GM08714 (cell line): ENCODE results near the gene PTPN14.
"Not testable (repeated sequence)": the region's sequence is repeated elsewhere in the genome, so short reads cannot be mapped to it uniquely, and the experiment has no call there.

Experiments used
- H3K4me3 ChIP-seq: fragments of 200-500 bp; sonication (Bioruptor generic); 2 replicates; pipeline ENCODE4 v1.5.1; 2014; ENCODE audit warnings: mild to moderate bottlenecking, low read length, inconsistent platforms
- ZNF274 ChIP-seq: IDR thresholded peaks from 2 replicates; pipeline ENCODE4 v1.6.1; 2012; ENCODE audit warnings: mild to moderate bottlenecking, low read depth, low read length

Gene PTPN14

DNA sequence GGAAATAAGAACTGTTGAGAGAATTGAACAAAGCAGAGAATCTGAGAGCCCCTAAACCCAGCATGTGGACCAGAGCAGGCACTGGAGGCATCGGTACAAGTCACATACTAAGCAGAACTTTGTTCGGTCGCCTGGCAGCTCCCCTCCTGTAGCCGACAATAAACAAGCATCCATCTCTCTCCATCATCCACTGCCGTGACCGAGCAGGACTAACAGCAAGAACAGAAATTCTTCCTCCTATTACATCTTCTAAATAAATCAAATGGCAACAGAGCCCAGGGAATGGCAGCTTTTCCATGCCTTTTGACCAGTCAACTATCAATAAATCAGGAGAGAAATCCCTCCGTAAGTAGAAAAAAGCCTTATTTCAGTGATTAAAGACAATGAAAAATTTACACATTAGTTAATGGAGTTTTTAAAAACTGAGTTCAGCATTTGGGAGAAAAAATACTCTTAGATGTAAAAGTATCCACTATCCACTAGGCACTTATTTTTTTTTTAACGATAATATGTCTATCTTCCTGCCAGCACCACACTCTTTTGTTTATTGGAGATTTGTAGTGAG lies 36.5 kb downstream of the PTPN14 start:
- TF ChIP-seq ZNF274 = no peak
- H3K4me3 ChIP-seq = no peak overlapping the region

DNA sequence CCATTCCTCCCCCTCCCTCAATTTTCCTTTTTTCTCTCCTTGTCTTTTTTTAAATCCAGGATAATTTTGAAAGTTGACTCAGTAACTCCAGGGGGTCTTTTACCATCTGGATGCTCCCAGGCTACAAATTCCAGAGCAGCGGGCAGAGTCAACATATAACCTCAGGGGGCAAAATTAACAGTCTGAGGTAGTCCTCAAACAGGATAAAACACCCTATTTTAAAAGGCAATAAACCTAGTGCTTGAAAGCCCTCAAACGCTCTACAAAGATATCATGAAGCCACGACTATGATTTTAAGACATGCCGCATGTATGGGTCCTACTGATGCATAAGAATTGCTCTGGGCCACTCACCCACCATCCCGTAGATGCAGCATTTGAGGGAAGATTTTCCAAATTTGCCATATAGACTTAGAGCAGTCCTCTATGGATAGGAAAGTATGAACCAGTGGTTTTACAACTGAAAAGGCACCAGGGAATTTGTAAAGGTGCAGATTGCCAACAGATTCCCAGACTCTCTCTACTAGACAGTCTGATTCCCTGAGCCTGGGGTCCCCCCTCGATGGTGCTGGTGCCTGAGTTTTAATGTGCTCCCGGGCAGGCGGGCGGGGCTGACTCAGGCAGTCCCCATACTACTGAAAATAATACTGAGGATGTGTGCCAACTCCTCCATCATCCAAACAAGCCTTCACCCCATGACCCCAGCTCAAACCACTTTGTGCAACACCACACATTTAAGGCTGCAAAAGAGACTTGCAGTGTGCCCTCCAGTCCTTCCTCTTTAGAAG lies 37.2 kb downstream of the PTPN14 start:
- no peak overlapping the region for H3K4me3 ChIP-seq
- TF ChIP-seq ZNF274 = no peak

DNA sequence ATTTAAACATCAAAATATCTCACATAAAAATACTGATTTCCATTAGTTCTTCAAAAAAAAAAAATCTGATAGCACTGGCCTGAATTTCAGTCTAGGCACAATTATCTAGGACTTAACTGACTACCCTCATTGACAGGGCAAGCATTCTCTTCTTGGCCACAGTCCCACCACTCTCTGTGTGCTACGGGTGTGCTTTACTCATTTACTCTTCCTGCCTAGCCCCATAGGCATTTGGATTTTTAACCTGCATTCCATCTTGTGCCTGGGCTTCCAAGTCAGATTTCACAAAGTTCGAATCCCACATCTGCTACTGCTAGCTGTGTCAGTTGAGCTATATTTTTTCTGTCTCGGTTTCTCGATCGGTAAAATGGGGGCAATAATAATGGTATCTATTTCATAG lies 38.0 kb downstream of the PTPN14 start:
- no peak for TF ChIP-seq ZNF274
- H3K4me3 ChIP-seq = no peak overlapping the region

DNA sequence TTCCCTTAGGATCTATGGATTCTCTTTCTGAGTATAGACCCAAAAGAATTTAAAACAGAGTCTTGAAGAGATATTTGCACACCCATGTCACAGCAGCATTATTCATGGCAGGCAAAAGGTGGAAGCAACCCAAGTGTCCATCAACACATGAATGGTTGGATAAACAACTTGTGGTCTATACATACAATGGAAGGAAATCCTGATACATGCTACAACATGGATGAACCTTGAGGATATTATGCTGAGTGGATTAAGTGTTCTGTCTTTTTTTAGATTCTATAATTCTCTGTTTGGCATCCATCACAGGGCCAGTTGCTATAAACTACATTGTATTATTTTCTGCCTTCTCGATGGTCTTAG lies 39.8 kb downstream of the PTPN14 start:
- no peak for TF ChIP-seq ZNF274
- H3K4me3 ChIP-seq = no peak overlapping the region

DNA sequence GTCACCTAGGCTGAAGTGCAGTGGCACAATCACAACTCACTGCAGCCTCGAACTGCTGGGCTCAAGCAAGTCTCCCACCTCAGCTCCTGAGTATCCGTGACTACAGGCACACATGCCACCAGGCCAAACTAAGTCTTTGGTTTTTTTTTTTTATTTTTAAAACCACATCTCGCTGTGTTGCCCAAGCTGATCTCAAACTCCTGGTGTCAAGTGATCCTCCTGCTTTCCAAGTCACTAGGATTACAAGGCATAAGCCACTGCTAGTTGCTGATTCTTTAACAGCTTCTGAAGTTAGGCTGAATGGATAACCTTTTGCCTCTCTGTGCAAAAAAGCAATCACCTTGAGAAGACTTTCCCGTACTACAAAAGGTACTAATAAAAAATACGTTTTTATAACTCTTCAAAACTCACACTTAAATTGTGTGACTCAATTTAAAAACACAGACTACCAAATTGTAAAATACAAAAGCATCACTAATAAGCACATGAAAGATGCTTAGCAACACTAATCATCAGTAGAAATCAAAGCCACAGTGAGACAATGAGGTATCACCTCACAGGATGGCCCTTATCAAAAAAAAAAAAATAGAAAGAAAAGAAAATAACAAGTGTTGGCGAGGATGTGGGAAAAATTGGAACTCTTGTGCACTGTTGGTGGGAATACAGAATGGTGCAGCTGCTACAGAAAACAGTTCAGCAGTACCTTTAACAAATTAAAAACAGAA lies 40.3 kb downstream of the PTPN14 start:
- no peak overlapping the region for H3K4me3 ChIP-seq
- TF ChIP-seq ZNF274 = no peak

DNA sequence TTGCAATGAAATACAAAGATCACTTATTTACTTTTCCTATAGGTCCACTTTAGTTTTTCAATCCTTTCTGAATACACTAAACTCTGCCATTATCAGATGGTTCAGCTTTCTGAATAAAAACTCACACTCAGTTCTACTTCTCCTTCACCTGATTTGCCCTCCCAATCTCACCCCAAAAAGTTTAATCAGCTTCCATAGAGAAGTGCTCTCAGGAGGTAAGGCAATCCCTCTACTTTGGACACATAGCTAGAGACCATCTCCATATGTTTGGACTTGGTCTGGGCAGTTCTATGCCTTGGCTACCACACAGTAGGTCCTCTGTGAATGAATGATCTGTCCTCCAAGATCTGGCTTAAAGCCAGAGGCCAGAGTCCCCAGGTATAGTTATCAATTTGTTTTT lies 40.9 kb downstream of the PTPN14 start:
- no peak for TF ChIP-seq ZNF274
- H3K4me3 ChIP-seq = no peak overlapping the region

DNA sequence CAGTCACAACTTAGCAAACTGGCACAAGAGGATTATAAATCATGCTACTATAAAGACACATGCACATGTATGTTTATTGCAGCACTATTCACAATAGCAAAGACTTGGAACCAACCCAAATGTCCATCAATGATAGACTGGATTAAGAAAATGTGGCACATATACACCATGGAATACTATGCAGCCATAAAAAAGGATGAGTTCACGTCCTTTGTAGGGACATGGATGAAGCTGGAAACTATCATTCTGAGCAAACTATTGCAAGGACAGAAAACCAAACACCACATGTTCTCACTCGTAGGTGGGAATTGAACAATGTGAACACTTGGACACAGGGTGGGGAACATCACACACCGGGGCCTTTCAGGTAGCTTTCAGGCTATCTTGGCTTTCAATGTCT lies 41.8 kb downstream of the PTPN14 start:
- H3K4me3 ChIP-seq = not testable (repeated sequence)

DNA sequence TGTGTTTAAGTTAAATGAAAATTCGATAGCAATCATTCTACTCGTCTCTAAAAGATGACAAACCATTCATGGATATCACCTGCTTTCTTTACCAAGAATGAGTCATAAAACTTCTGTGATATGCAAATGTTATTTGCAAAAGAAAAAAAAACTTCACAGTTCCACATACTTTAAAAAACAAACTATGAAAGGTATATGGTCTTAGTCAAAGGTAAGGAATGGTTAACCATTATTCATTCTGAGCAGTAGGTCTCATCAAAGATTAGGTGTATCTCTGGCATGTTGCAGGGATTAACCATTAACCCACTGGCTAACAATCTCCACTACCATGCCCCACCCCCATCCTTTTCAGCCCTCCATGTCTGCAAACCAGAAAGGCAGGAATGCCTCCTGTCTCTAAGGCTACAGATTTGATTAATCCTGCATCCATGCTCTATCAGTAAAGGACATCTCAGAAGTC lies 44.4 kb downstream of the PTPN14 start:
- TF ChIP-seq ZNF274 = no peak
- H3K4me3 ChIP-seq = no peak overlapping the region

DNA sequence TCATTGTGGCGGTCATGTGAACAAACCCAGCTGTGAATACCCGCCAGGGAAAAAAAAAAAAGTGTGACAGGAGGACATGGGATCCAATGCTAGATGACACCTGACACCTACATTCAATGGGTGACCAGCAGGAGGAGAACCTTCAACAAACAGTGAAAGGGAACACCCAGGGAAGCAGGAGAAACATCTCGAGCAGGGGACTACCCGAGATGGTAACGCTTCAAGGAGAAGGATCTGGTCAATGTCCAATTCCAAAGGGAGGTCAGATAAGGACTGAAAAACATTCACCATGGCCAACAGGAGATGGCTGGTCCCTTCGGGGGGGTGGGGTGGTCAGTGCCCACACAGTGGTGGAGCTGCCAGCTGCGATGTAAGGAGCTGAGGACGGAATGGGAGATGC lies 46.3 kb downstream of the PTPN14 start:
- TF ChIP-seq ZNF274 = no peak
- no peak overlapping the region for H3K4me3 ChIP-seq

DNA sequence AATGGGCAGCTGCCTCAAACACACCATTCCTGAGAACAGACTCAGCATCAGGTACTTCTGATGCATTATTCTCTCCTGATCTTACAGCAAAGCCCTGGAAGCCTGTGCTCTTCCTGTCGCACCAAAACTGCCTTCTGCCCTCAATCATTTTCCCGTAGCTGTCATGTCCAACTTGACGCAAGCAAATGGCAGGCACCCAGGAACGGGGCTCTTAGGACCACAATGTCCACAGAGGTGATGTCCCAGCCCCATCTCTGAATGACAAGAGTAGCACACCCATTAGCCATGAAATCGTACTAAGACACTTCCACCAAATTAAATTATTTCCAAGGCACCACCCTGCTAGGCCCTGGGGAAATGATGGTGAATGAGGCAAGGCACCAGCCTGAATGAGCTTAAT lies 47.1 kb downstream of the PTPN14 start:
- TF ChIP-seq ZNF274 = no peak
- H3K4me3 ChIP-seq = no peak overlapping the region

DNA sequence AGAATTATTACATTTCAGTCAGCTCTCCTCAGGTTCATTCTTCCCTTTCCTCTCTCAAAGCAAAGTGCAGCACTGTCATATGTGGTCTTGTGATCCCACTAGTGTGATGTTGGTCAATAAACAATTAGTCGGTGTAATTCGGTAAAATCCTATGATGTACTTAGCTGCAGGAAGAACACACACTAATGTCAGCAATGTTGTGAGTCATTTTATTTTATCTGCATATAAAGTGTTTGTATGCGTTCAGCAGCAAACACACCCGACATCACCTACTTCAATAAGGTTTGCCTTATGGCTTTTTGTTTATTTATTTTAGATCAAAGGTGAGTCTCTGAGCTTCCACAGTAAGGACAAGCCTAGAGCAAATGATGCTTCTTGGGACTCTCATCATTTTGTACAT lies 47.8 kb downstream of the PTPN14 start:
- no peak overlapping the region for H3K4me3 ChIP-seq
- TF ChIP-seq ZNF274 = no peak

DNA sequence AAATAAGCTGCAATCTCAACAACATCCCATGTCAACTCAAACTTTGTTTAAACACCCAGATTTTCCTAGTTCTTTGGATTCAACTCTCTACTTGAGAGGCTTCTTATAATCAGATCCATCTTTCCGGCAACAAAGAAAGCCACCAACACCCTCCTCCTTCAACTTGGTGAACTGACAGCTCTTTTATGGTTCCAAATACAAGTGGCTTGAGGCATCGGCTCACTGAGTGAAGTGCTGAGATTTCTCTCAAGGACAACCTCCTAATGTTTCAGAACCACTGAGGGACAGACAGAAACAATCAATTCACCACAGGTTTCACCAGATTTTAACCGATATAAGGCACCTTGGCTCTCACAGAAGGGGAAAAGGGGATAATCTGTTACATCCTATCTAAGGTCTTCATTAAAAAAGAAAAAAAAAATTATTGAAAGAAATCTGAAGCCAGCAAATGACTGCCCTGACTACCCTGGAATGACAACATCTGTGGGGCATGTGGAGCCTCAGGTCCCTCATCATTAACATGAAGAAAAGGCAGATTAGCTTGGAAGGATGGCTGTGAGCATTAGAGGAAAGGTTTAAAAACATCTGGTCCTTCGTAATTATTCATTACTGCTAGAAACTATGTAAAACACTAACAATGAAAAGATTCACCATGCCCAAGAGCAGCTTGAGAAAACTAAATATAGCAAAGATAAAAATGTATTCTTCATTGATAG lies 50.9 kb downstream of the PTPN14 start:
- no peak overlapping the region for H3K4me3 ChIP-seq

DNA sequence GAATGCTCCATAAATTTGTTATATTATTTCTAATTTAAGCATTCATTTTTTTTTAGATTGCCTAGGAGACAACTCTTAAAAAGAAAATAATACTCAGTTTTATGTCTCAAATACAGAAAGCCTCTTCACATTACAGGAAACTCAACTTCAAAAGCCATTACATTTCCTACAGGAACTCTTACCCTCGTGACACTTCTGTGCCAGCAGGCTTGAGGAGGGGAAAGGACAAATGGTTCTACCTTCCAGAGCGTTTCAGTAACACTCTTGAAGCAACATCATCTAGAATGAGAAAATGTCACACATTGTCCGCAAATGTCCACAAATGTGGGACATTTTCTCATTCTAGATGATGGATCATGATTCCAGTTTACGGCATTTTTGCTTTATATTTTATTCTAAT lies 51.7 kb downstream of the PTPN14 start:
- no peak overlapping the region for H3K4me3 ChIP-seq
- TF ChIP-seq ZNF274 = no peak

More for the DNA sequence above, 50.9 kb downstream of the PTPN14 start:
- TF ChIP-seq ZNF274 = no peak

DNA sequence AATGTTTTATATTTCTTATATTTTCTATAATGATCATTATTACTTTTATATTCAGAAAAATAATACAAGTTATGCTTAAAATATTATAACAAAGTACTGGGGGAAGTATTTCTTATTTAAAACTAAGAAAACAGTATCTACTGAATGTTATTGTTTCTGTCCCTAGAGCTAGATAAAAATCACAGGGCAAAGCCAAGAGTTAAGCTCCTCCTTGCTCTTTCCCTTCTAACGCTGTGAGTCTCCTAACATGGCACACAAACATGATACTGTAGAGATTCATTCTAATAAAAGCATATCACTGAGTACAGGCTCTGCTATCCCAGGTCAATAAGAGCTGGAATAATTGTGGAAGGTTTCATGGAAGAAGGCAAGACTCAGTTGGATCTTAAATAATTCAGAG lies 53.4 kb downstream of the PTPN14 start:
- TF ChIP-seq ZNF274 = no peak
- no peak overlapping the region for H3K4me3 ChIP-seq
